ENCODE data around the gene SELENOT.
"Not testable (repeated sequence)": the region's sequence is repeated elsewhere in the genome, so short reads cannot be mapped to it uniquely, and the experiment has no call there.

SELENOT gene

GRCh38 chr3:150603153-150603979, at the start of gene SELENOT:
SELENOT (plus strand) TSS chr3:150603321; CDS start chr3:150603363, 42 bp downstream.
- DNase-seq (ENCODE audit: low read depth), result peak; percentile 84

- DNase-seq (ENCODE audit: low read depth), result no peak
These were observed 47.2 kb upstream of the SELENOT start for GRCh38 chr3:150555859-150556436.

- DNase-seq (ENCODE audit: low read depth), result no peak
These were observed 46.3 kb upstream of the SELENOT start for GRCh38 chr3:150556792-150557191.

- DNase-seq (ENCODE audit: low read depth), result no peak
These were observed 45.4 kb upstream of the SELENOT start for GRCh38 chr3:150557725-150558124.

GRCh38 chr3:150564243-150564642, 38.9 kb upstream of the SELENOT start:
- DNase-seq (ENCODE audit: low read depth), result no peak

GRCh38 chr3:150567328-150567727, 35.8 kb upstream of the SELENOT start:
- DNase-seq (ENCODE audit: low read depth), result no peak

GRCh38 chr3:150577855-150578254, 25.3 kb upstream of the SELENOT start:
- DNase-seq (ENCODE audit: low read depth), result no peak

- DNase-seq (ENCODE audit: low read depth), result no peak
These were observed 21.9 kb upstream of the SELENOT start for GRCh38 chr3:150581174-150581573.

GRCh38 chr3:150582620-150583019, 20.5 kb upstream of the SELENOT start:
- DNase-seq (ENCODE audit: low read depth), result no peak

- DNase-seq (ENCODE audit: low read depth), result no peak
These were observed 20.1 kb upstream of the SELENOT start for GRCh38 chr3:150583028-150583427.

GRCh38 chr3:150588027-150588830, 14.9 kb upstream of the SELENOT start:
- DNase-seq (ENCODE audit: low read depth), result no peak

GRCh38 chr3:150589759-150590158, 13.4 kb upstream of the SELENOT start:
- no peak for DNase-seq (ENCODE audit: low read depth)

GRCh38 chr3:150594150-150594549, 9.0 kb upstream of the SELENOT start:
- no peak for DNase-seq (ENCODE audit: low read depth)

- DNase-seq (ENCODE audit: low read depth), result no peak
These were observed 5.5 kb upstream of the SELENOT start for GRCh38 chr3:150597646-150598045.

GRCh38 chr3:150599611-150600297, 3.4 kb upstream of the SELENOT start:
- no peak for DNase-seq (ENCODE audit: low read depth)

- DNase-seq (ENCODE audit: low read depth), result not testable (repeated sequence)
These were observed 2.2 kb upstream of the SELENOT start for GRCh38 chr3:150600647-150601530.

- DNase-seq (ENCODE audit: low read depth), result no peak
These were observed 532 bp upstream of the SELENOT start for GRCh38 chr3:150602426-150603152.

GRCh38 chr3:150603980-150604319, 829 bp downstream of the SELENOT start:
- no peak for DNase-seq (ENCODE audit: low read depth)

- DNase-seq (ENCODE audit: low read depth), result no peak
These were observed 3.0 kb downstream of the SELENOT start for GRCh38 chr3:150605998-150606641.

Measured in stimulated activated CD8-positive, alpha-beta memory T cell treated with anti-CD3 and anti-CD28 coated beads, Interleukin-15, amount 100 ng/mL, for 1 hour (primary cell).